GM12872 (cell line): ENCODE measurements around the gene RAD51B.

Experiments
- CTCF ChIP-seq: IDR thresholded peaks from 3 replicates; pipeline ENCODE4 v1.5.1; 2011; ENCODE audit warnings: low read depth, mild to moderate bottlenecking, low read length, moderate library complexity; ENCODE audit not compliant: insufficient read depth

The RAD51B gene

GRCh38 chr14:68539241-68539737, 719.7 kb downstream of the RAD51B start:
- no peak for TF ChIP-seq CTCF

- no peak for TF ChIP-seq CTCF
Observed at GRCh38 chr14:68539789-68540188, 720.2 kb downstream of the RAD51B start.

GRCh38 chr14:68541178-68541896, 721.8 kb downstream of the RAD51B start:
- TF ChIP-seq CTCF: no peak

GRCh38 chr14:68542346-68542745, 722.8 kb downstream of the RAD51B start:
- TF ChIP-seq CTCF: no peak

- no peak for TF ChIP-seq CTCF
Observed at GRCh38 chr14:68543516-68543915, 723.9 kb downstream of the RAD51B start.

- TF ChIP-seq CTCF: no peak
Observed at GRCh38 chr14:68544081-68544892, 724.7 kb downstream of the RAD51B start.

- TF ChIP-seq CTCF: no peak
Observed at GRCh38 chr14:68546839-68547238, 727.3 kb downstream of the RAD51B start.
